Activated CD4-positive, alpha-beta T cell treated with anti-CD3 and anti-CD28 coated beads, Interleukin-2, amount 50 U/mL, for 24 hours (primary cell): ENCODE measurements around the gene TBC1D16.
"Not testable (repeated sequence)": the region's sequence is repeated elsewhere in the genome, so short reads cannot be mapped to it uniquely, and the experiment has no call there.

Experiments
- DNase-seq, 2 donors: peaks; one replicate each; pipeline ENCODE4 v3.0.0-alpha.2; 2020; ENCODE audit warnings: low read depth in 1 of 2, low spot score in 1 of 2

The TBC1D16 gene

GRCh38 chr17:80005360-80006338 lies 30.0 kb downstream of the TBC1D16 start:
- DNase-seq: peak; percentile 47 to 53

GRCh38 chr17:80003969-80004368 lies 31.7 kb downstream of the TBC1D16 start:
- DNase-seq: no peak

GRCh38 chr17:80002690-80003490 lies 32.8 kb downstream of the TBC1D16 start:
- no peak for DNase-seq

GRCh38 chr17:80002070-80002641 lies 33.5 kb downstream of the TBC1D16 start:
- no peak for DNase-seq

- DNase-seq: no peak
These were observed 34.5 kb downstream of the TBC1D16 start for GRCh38 chr17:80000981-80001775.

GRCh38 chr17:80000136-80000535 lies 35.5 kb downstream of the TBC1D16 start:
- no peak for DNase-seq

- peak; percentile 49 to 56 for DNase-seq
These were observed 38.5 kb downstream of the TBC1D16 start for GRCh38 chr17:79997011-79997660.

- DNase-seq: no peak
These were observed 39.4 kb downstream of the TBC1D16 start for GRCh38 chr17:79996291-79996690.

GRCh38 chr17:79995696-79996095 lies 40.0 kb downstream of the TBC1D16 start:
- DNase-seq: no peak

GRCh38 chr17:79994602-79995001 lies 41.1 kb downstream of the TBC1D16 start:
- DNase-seq: no peak

GRCh38 chr17:79994228-79994569 lies 41.5 kb downstream of the TBC1D16 start:
- not testable (repeated sequence) for DNase-seq

GRCh38 chr17:79993390-79994227 lies 42.1 kb downstream of the TBC1D16 start:
- peak in 1 of 2 donors; percentile 44 for DNase-seq

GRCh38 chr17:79992649-79993389 lies 42.9 kb downstream of the TBC1D16 start:
- DNase-seq: no peak

- DNase-seq: no peak
These were observed 43.6 kb downstream of the TBC1D16 start for GRCh38 chr17:79991924-79992648.

GRCh38 chr17:79991140-79991923 lies 44.3 kb downstream of the TBC1D16 start:
- DNase-seq: peak; percentile 49 to 66

GRCh38 chr17:79990704-79991103 lies 45.0 kb downstream of the TBC1D16 start:
- DNase-seq: no peak

GRCh38 chr17:79990051-79990592 lies 45.5 kb downstream of the TBC1D16 start:
- DNase-seq: no peak
